Endothelial cell of umbilical vein (primary cell): ENCODE data around the gene CTDP1. TPM values are rescaled to one million over a fixed set of nuclear protein-coding genes. Genes with fewer than 3 reads are reported as not detected.

ENCODE experiments used
- BruUV-seq: library from RNA; stranded (reverse); fragments of 400-500 nt; replicated peaks from 2 replicates; lab custom pipeline; 2021; lab: Mats Ljungman, UMichigan
- CTCF ChIA-PET: fragments of 300-600, 350-600 bp; sonication (Branson Sonifier 250); formaldehyde crosslinking; loops from one replicate; lab custom pipeline; 2021; ENCODE audit warnings: antibody characterized with exemption, inconsistent platforms; lab: Charles Lee
- POLR2A ChIA-PET: fragments of 300-600, 350-600 bp; sonication (Branson Sonifier 250); formaldehyde crosslinking; loops from one replicate; lab custom pipeline; 2021; ENCODE audit warnings: antibody characterized with exemption, inconsistent platforms; lab: Charles Lee
- DNase-seq: peaks from one replicate; pipeline ENCODE4 v3.0.0-alpha.2; 2011; ENCODE audit warnings: low read depth, low spot score
- FAIRE-seq: peaks from 2 replicates; lab custom pipeline; 2011; peaks lifted over from hg19 to GRCh38; lab: Jason Lieb, UNC
- H2AFZ ChIP-seq: 2 replicates; pipeline ENCODE4 v1.6.0; 2012; ENCODE audit warnings: low read depth, low read length, control low read depth, inconsistent platforms
- H3K27ac ChIP-seq: 2 replicates; pipeline ENCODE4 v1.5.1; 2011; ENCODE audit warnings: low read depth, mild to moderate bottlenecking, control low read depth, low read length, moderate library complexity; ENCODE audit not compliant: insufficient read depth
- H3K27me3 ChIP-seq, 2 experiments: 2 replicates each; pipeline versions ENCODE4 v1.6.0 to v1.6.1; 2011; ENCODE audit warnings: low read length in 2 of 2, mixed read lengths in 1 of 2; ENCODE audit not compliant: control insufficient read depth in 2 of 2, insufficient read depth in 2 of 2
- H3K36me3 ChIP-seq, 2 experiments: 2 replicates in 1 of 2; 3 replicates in 1 of 2; pipeline ENCODE4 v1.5.1; 2011; ENCODE audit warnings: low read length in 2 of 2, mild to moderate bottlenecking in 1 of 2, moderate library complexity in 1 of 2; ENCODE audit not compliant: control insufficient read depth in 2 of 2, insufficient read depth in 2 of 2; ENCODE audit errors: extremely low read depth in 1 of 2
- H3K4me1 ChIP-seq: 3 replicates; pipeline ENCODE4 v1.5.1; 2011; ENCODE audit warnings: mild to moderate bottlenecking, low read length; ENCODE audit not compliant: control insufficient read depth, insufficient read depth; ENCODE audit errors: extremely low read depth
- H3K4me2 ChIP-seq: 2 replicates; pipeline ENCODE4 v1.6.1; 2011; ENCODE audit warnings: low read length, control low read depth, mixed read lengths; ENCODE audit not compliant: insufficient read depth
- H3K4me3 ChIP-seq, 3 experiments: fragments of 200-600 bp in 1 of 3; sonication (generic), shearing (Covaris generic) in 1 of 3; replicated peaks in 1 of 3; 2 replicates each; pipeline ENCODE4 v1.5.1; 2011 to 2016; ENCODE audit warnings: control low read depth in 3 of 3, low read length in 3 of 3, mild to moderate bottlenecking in 2 of 3, inconsistent platforms in 1 of 3, low read depth in 1 of 3, moderate library complexity in 1 of 3; ENCODE audit not compliant: insufficient read depth in 1 of 3
- H3K79me2 ChIP-seq: 2 replicates; pipeline ENCODE4 v1.6.0; 2012; ENCODE audit warnings: low read length, inconsistent platforms; ENCODE audit not compliant: control insufficient read depth, insufficient read depth
- H3K9ac ChIP-seq: replicated peaks from 2 replicates; pipeline ENCODE3; 2011; ENCODE audit warnings: low read length, control low read depth; ENCODE audit not compliant: insufficient read depth; ENCODE audit errors: extremely low read depth
- H3K9me1 ChIP-seq: replicated peaks from 3 replicates; pipeline ENCODE4 v1.6.0; 2011; ENCODE audit warnings: mild to moderate bottlenecking, low read length; ENCODE audit not compliant: control insufficient read depth, insufficient read depth; ENCODE audit errors: extremely low read depth
- H3K9me3 ChIP-seq: replicated peaks from 2 replicates; pipeline ENCODE4 v1.5.1; 2012; ENCODE audit warnings: low read length, inconsistent platforms; ENCODE audit not compliant: control insufficient read depth, insufficient read depth
- H4K20me1 ChIP-seq: replicated peaks from 2 replicates; pipeline ENCODE3; 2011; ENCODE audit warnings: mild to moderate bottlenecking, low read length; ENCODE audit not compliant: control insufficient read depth, insufficient read depth; ENCODE audit errors: extremely low read depth
- CTCF ChIP-seq, 2 donors: IDR thresholded peaks; 1 replicate in 1 of 2; 2 replicates in 1 of 2; pipeline ENCODE4 v1.5.1; 2011; ENCODE audit warnings: low read length in 2 of 2, mild to moderate bottlenecking in 2 of 2, moderate library complexity in 2 of 2, control low read depth in 1 of 2, inconsistent platforms in 1 of 2, low read depth in 1 of 2; ENCODE audit not compliant: insufficient read depth in 1 of 2; ENCODE audit errors: extremely low read depth in 1 of 2
- EZH2 ChIP-seq: IDR thresholded peaks from 2 replicates; pipeline ENCODE4 v1.6.1; 2012; ENCODE audit warnings: borderline replicate concordance, low read depth, mild to moderate bottlenecking, moderate library complexity, low read length, inconsistent platforms; ENCODE audit not compliant: severe bottlenecking
- FOS ChIP-seq: IDR thresholded peaks from 2 replicates; pipeline ENCODE4 v1.6.1; 2011; ENCODE audit warnings: mild to moderate bottlenecking, low read length, moderate library complexity, borderline replicate concordance; ENCODE audit not compliant: insufficient read depth
- GATA2 ChIP-seq: IDR thresholded peaks from 2 replicates; pipeline ENCODE4 v1.7.0; 2011; ENCODE audit warnings: low read depth, mild to moderate bottlenecking, moderate library complexity, mixed read lengths, low read length; ENCODE audit not compliant: insufficient read length, insufficient read depth
- JUN ChIP-seq: IDR thresholded peaks from 2 replicates; pipeline ENCODE4 v1.6.1; 2011; ENCODE audit warnings: borderline replicate concordance, low read depth; ENCODE audit not compliant: insufficient read length, insufficient read depth
- MAX ChIP-seq: IDR thresholded peaks from 2 replicates; pipeline ENCODE4 v1.6.1; 2011; ENCODE audit not compliant: insufficient read depth, insufficient read length
- MYC ChIP-seq: IDR thresholded peaks from one replicate; pipeline ENCODE4 v1.6.1; 2011; ENCODE audit warnings: mild to moderate bottlenecking, low read depth, low read length
- POLR2A ChIP-seq: IDR thresholded peaks from 2 replicates; pipeline ENCODE4 v1.6.1; 2012; ENCODE audit warnings: low read depth, mild to moderate bottlenecking, control low read depth, low read length
- POLR2AphosphoS5 ChIP-seq: IDR thresholded peaks from 2 replicates; pipeline ENCODE4 v1.6.1; 2012; ENCODE audit warnings: low read depth, mild to moderate bottlenecking, control low read depth, low read length, moderate library complexity; ENCODE audit not compliant: insufficient read depth
- dilution Hi-C: fragments of 300-500 bp; cut with MboI; formaldehyde crosslinking; loops from one replicate; pipeline ENCODE4 v1.15.0; 2019; ENCODE audit warnings: low sequenced_read_pairs; ENCODE audit not compliant: extremely low pct_ligation_motif_present
- intact Hi-C: fragments of 100-400 bp; cut with micrococcal nuclease; formaldehyde crosslinking; loops from one replicate; pipeline ENCODE4 v1.10.0; 2022
- polyA plus RNA-seq, 4 experiments: library from polyadenylated mRNA; depleted of rRNA in 3 of 4; stranded (reverse) in 3 of 4; unstranded in 1 of 4; fragments of >200 nt; gene quantifications; 2 replicates each; pipeline versions ENCODE4 v1.2.1 to v1.2.3, GENCODE V29; 2011 to 2012; ENCODE audit warnings: missing spikeins in 1 of 4
- total RNA-seq: library from RNA; stranded (reverse); gene quantifications from 2 replicates; pipeline ENCODE4 v1.2.3, GENCODE V29; 2021

The CTDP1 gene
- total and polyA plus RNA-seq, 2 donors (not counting 3 experiments of a cell fraction or from before 2014, with no cell fraction given): 15.3 to 27.6 TPM

- Histone ChIP-seq H3K79me2 (no peaks in the 10 kb centered on the region), H3K4me2 (no peak overlapping the region), H3K9me3 (no peaks in the 10 kb centered on the region), H3K4me1 (no peaks in the 10 kb centered on the region), H3K27ac (no peak overlapping the region), H3K9ac (no peak overlapping the region), H3K27me3 (peaks cover 9 to 32% of the 10 kb centered on the region in 2 experiments), H3K4me3 (no peak overlapping the region), H3K9me1 (no peaks in the 10 kb centered on the region), H4K20me1 (no peaks in the 10 kb centered on the region), H3K36me3 (no peaks in the 10 kb centered on the region), H2AFZ (no peak overlapping the region)
- FAIRE-seq (no peak), DNase-seq (no peak)
- intact Hi-C loops (no loop called here), dilution Hi-C loops (no loop called here)
- no peak for TF ChIP-seq FOS
- no peak for TF ChIP-seq EZH2
- POLR2A ChIA-PET: no interaction called here
- CTCF ChIA-PET: no interaction called here
- BruUV-seq: no TSS peak
Measured at GRCh38 chr18:79658366-79658765, 21.2 kb upstream of the CTDP1 start.

- FAIRE-seq: no peak
- Histone ChIP-seq H3K27ac (no peak overlapping the region), H3K9me3 (no peaks in the 10 kb centered on the region), H3K9me1 (no peaks in the 10 kb centered on the region), H3K9ac (no peak overlapping the region), H3K4me3 (no peak overlapping the region), H2AFZ (no peak overlapping the region), H3K4me1 (no peaks in the 10 kb centered on the region), H3K27me3 (peaks cover 13 to 26% of the 10 kb centered on the region in 2 experiments), H3K4me2 (no peak overlapping the region), H4K20me1 (no peaks in the 10 kb centered on the region), H3K79me2 (no peaks in the 10 kb centered on the region), H3K36me3 (no peaks in the 10 kb centered on the region)
- BruUV-seq: no TSS peak
- intact Hi-C loops (no loop called here), dilution Hi-C loops (no loop called here)
- POLR2A ChIA-PET: no interaction called here
- CTCF ChIA-PET: interaction anchor here (1.4 kb wide), 1 partner anchor 12 kb away, joined by 3 read pairs; no protein-coding TSS in a partner anchor
- DNase-seq: no peak
- TF ChIP-seq CTCF (IDR thresholded peaks at IDR 0.05; ENCODE audit: extremely low read depth in 1 of 2, insufficient read depth in 1 of 2, low read depth in 1 of 2, low read length in 2 of 2): no peak
- TF ChIP-seq EZH2: no peak
- TF ChIP-seq MAX: no peak
- no peak for TF ChIP-seq FOS
- TF ChIP-seq GATA2: no peak
- no peak for TF ChIP-seq POLR2AphosphoS5
- TF ChIP-seq JUN: no peak
- TF ChIP-seq POLR2A: no peak
- TF ChIP-seq MYC: no peak
Measured at GRCh38 chr18:79659733-79660132, 19.9 kb upstream of the CTDP1 start.
